Subcutaneous abdominal adipose tissue (tissue), 5 donors: Measurements from ENCODE around the gene PARD3B.

ENCODE experiments used
- H3K27ac ChIP-seq: one replicate; pipeline ENCODE4 v1.7.0; 2013; ENCODE audit warnings: low read depth, mild to moderate bottlenecking, inconsistent platforms, low read length, moderate library complexity
- H3K27me3 ChIP-seq, 5 donors: one replicate each; pipeline ENCODE4 v1.7.0; 2013; ENCODE audit warnings: low read length in 5 of 5, inconsistent platforms in 1 of 5; ENCODE audit not compliant: control insufficient read depth in 5 of 5, insufficient read depth in 4 of 5
- H3K36me3 ChIP-seq, 5 donors: one replicate each; pipeline ENCODE4 v1.7.0; 2013; ENCODE audit warnings: low read length in 5 of 5; ENCODE audit not compliant: control insufficient read depth in 5 of 5, insufficient read depth in 5 of 5
- H3K4me1 ChIP-seq, 5 donors: one replicate each; pipeline ENCODE4 v1.7.0; 2013; ENCODE audit warnings: low read length in 5 of 5, mild to moderate bottlenecking in 3 of 5, moderate library complexity in 1 of 5; ENCODE audit not compliant: control insufficient read depth in 5 of 5, insufficient read depth in 5 of 5
- H3K4me3 ChIP-seq, 5 donors: one replicate each; pipeline ENCODE4 v1.7.0; 2013; ENCODE audit warnings: low read length in 5 of 5, low read depth in 1 of 5
- H3K9ac ChIP-seq, 5 donors: one replicate each; pipeline ENCODE4 v1.7.0; 2013; ENCODE audit warnings: low read length in 5 of 5, mild to moderate bottlenecking in 4 of 5, moderate library complexity in 3 of 5
- H3K9me3 ChIP-seq, 5 donors: one replicate each; pipeline ENCODE4 v1.7.0; 2013; ENCODE audit warnings: low read length in 5 of 5; ENCODE audit not compliant: control insufficient read depth in 5 of 5
- donor health status: healthy.
- donor health status: healthy.
- donor health status: healthy.
- donor health status: healthy.
- donor health status: healthy.

PARD3B gene

GRCh38 chr2:204849892-204850291 is 304.6 kb downstream of the PARD3B start:
- no peak overlapping the region for H3K27ac ChIP-seq
- no peaks in the 10 kb centered on the region for H3K36me3 ChIP-seq
- H3K9me3 ChIP-seq: no peaks in the 10 kb centered on the region
- no peak overlapping the region for H3K4me3 ChIP-seq
- H3K9ac ChIP-seq: no peak overlapping the region
- no peaks in the 10 kb centered on the region for H3K27me3 ChIP-seq
- peaks cover 0 to 9% (median 0%) of the 10 kb centered on the region in 5 donors for H3K4me1 ChIP-seq

GRCh38 chr2:204850581-204850980 is 305.3 kb downstream of the PARD3B start:
- H3K4me3 ChIP-seq: no peak overlapping the region
- peaks cover 0 to 9% (median 0%) of the 10 kb centered on the region in 5 donors for H3K4me1 ChIP-seq
- no peak overlapping the region for H3K27ac ChIP-seq
- H3K36me3 ChIP-seq: no peaks in the 10 kb centered on the region
- no peaks in the 10 kb centered on the region for H3K9me3 ChIP-seq
- no peaks in the 10 kb centered on the region for H3K27me3 ChIP-seq
- H3K9ac ChIP-seq: no peak overlapping the region

- Histone ChIP-seq H3K9me3 (no peaks in the 10 kb centered on the region), H3K9ac (no peak overlapping the region), H3K4me3 (no peak overlapping the region), H3K27ac (no peak overlapping the region), H3K4me1 (peaks cover 0 to 15% (median 0%) of the 10 kb centered on the region in 5 donors), H3K36me3 (no peaks in the 10 kb centered on the region), H3K27me3 (no peaks in the 10 kb centered on the region)
Observed at GRCh38 chr2:204853905-204854304, 308.6 kb downstream of the PARD3B start.

- H3K9me3 ChIP-seq: peaks cover 0 to 2% (median 0%) of the 10 kb centered on the region in 5 donors
- no peak overlapping the region for H3K9ac ChIP-seq
- H3K4me3 ChIP-seq: no peak overlapping the region
- H3K27me3 ChIP-seq: no peaks in the 10 kb centered on the region
- H3K36me3 ChIP-seq: no peaks in the 10 kb centered on the region
- peaks cover 0 to 7% (median 4%) of the 10 kb centered on the region in 5 donors for H3K4me1 ChIP-seq
- H3K27ac ChIP-seq: no peak overlapping the region
Observed at GRCh38 chr2:204860274-204860673, 315.0 kb downstream of the PARD3B start.

- Histone ChIP-seq H3K4me1 (peaks cover 0 to 7% (median 0%) of the 10 kb centered on the region in 5 donors), H3K4me3 (no peak overlapping the region), H3K27ac (no peak overlapping the region)
Observed at GRCh38 chr2:204862809-204863208, 317.5 kb downstream of the PARD3B start.

GRCh38 chr2:204863336-204863735 is 318.1 kb downstream of the PARD3B start:
- Histone ChIP-seq H3K9me3 (peaks cover 0 to 2% (median 0%) of the 10 kb centered on the region in 5 donors), H3K4me1 (peaks cover 0 to 7% (median 0%) of the 10 kb centered on the region in 5 donors), H3K27ac (no peak overlapping the region), H3K9ac (no peak overlapping the region), H3K27me3 (no peaks in the 10 kb centered on the region), H3K36me3 (no peaks in the 10 kb centered on the region), H3K4me3 (no peak overlapping the region)

More at GRCh38 chr2:204862809-204863208, 317.5 kb downstream of the PARD3B start:
- H3K9me3 ChIP-seq: peaks cover 0 to 2% (median 0%) of the 10 kb centered on the region in 5 donors
- H3K36me3 ChIP-seq: no peaks in the 10 kb centered on the region
- no peaks in the 10 kb centered on the region for H3K27me3 ChIP-seq
- H3K9ac ChIP-seq: no peak overlapping the region

- no peak overlapping the region for H3K9ac ChIP-seq
- H3K9me3 ChIP-seq: no peaks in the 10 kb centered on the region
- no peak overlapping the region for H3K4me3 ChIP-seq
- no peaks in the 10 kb centered on the region for H3K36me3 ChIP-seq
- H3K27me3 ChIP-seq: no peaks in the 10 kb centered on the region
- H3K4me1 ChIP-seq: peaks cover 0 to 18% (median 14%) of the 10 kb centered on the region in 5 donors
- H3K27ac ChIP-seq: no peak overlapping the region
Observed at GRCh38 chr2:204869132-204869823, 324.0 kb downstream of the PARD3B start.

GRCh38 chr2:204870053-204870452 is 324.8 kb downstream of the PARD3B start:
- Histone ChIP-seq H3K27me3 (no peaks in the 10 kb centered on the region), H3K4me1 (peaks cover 0 to 18% (median 14%) of the 10 kb centered on the region in 5 donors), H3K36me3 (no peaks in the 10 kb centered on the region), H3K9ac (no peak overlapping the region), H3K9me3 (no peaks in the 10 kb centered on the region), H3K27ac (no peak overlapping the region), H3K4me3 (no peak overlapping the region)

GRCh38 chr2:204871231-204871953 is 326.1 kb downstream of the PARD3B start:
- H3K4me1 ChIP-seq: peaks cover 0 to 18% (median 14%) of the 10 kb centered on the region in 5 donors
- H3K4me3 ChIP-seq: no peak overlapping the region
- no peaks in the 10 kb centered on the region for H3K9me3 ChIP-seq
- no peaks in the 10 kb centered on the region for H3K27me3 ChIP-seq
- no peaks in the 10 kb centered on the region for H3K36me3 ChIP-seq
- H3K27ac ChIP-seq: no peak overlapping the region
- no peak overlapping the region for H3K9ac ChIP-seq

GRCh38 chr2:204876311-204876710 is 331.0 kb downstream of the PARD3B start:
- no peak overlapping the region for H3K27ac ChIP-seq
- H3K36me3 ChIP-seq: no peaks in the 10 kb centered on the region
- no peaks in the 10 kb centered on the region for H3K4me1 ChIP-seq
- H3K27me3 ChIP-seq: no peaks in the 10 kb centered on the region
- no peaks in the 10 kb centered on the region for H3K9me3 ChIP-seq
- H3K4me3 ChIP-seq: no peak overlapping the region
- no peak overlapping the region for H3K9ac ChIP-seq
